Measurements from ENCODE around the gene SF3B6.

The SF3B6 gene, protein sequence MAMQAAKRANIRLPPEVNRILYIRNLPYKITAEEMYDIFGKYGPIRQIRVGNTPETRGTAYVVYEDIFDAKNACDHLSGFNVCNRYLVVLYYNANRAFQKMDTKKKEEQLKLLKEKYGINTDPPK

DNA sequence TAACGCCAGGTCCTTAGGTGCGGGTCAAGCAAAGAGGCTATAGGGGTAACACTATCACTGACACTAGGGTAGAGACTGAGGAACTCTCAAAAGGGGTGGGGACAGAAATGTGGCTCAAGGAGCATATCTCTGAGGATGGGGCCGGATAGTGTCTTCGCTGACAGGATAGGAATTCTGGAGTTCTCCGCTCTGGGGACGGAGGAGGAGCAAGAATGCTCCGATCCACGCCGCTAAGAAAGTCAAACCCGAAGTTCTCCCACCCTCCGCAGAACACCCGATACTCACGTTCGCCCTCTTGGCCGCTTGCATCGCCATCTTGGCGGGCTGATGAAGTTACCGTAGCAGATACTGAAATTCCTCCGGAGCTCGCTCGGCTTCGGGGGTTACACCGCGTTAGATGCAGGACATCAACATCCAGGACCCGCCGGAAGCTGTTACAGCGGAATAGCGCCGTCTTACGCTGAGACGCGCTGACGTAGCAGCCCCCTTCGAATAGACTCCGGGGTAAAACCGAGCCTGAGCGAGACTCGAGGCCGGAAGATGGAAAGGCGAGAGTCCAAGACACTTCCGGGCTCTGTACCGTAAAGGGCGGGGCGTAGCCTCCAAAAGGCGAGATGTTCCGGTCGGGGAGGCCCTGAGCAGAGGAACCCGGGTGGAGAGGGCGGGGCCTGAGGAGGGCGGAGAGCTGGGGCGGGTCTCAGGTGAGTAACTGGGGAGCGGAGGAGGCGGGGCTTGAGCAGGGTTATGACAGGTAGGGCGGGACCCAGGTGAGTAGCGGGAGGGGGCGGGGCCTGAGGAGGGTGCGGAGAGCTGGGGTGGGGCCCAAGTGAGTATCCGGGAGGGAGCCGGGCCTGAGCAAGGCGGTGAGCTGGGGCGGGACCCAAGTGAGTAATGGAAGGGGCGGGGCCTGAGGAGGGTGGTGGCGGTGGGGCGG lies at the start of gene SF3B6:
SF3B6 (minus strand) TSS at position 412 of the 934 bp plus-strand sequence; CDS start at position 315, 97 bp downstream.
- H3K9ac ChIP-seq (ENCODE audit: low read length) = peak within 1 kb of the TSS; percentile 94
- no peaks in the 10 kb centered on the region for H3K9me3 ChIP-seq (ENCODE audit: control insufficient read depth, low read length)
- peaks cover 41% of the 10 kb centered on the region for H3K36me3 ChIP-seq (ENCODE audit: control insufficient read depth, insufficient read depth, low read length, severe bottlenecking)
- peaks cover 13% of the 10 kb centered on the region for H3K4me1 ChIP-seq (ENCODE audit: control insufficient read depth, insufficient read depth, low read length)
- H3K4me3 ChIP-seq (ENCODE audit: low read length) = peak within 1 kb of the TSS; percentile 98
- no peaks in the 10 kb centered on the region for H3K27me3 ChIP-seq (replicated peaks; ENCODE audit: control insufficient read depth, insufficient read depth, low read length)
- DNase-seq (ENCODE audit: low read depth) = peak; percentile 98

DNA sequence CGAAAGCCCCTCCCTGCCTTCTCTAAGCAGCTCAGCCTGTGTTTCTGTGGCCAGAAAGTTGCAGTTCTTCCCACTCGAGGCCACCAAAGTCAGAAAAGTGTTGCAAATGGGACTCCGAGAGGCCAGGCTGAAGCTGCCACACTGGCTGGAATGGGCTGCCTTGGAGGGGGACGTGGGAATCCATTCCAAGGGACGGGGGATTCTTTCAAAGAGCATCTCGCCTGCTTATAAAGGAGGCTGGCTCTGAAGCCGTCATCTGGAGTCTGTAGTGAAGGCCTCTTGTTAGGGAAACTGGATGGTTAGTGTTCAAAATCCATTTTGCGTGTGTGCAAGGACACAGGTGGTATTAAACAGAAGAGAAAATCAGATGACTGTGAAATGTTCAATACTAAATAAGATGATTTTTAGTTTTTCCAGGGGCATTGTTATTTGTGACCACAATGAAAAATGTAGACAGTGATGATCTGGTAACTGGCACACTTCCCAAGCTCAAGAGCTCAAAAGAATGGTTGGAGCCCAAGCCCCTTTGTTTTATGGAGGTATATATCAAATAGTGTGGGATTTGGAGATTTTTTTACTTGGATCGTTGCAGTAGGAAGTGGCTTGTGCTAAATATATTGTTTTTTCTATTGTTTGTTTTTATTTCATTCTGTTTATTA lies 47.9 kb upstream of the SF3B6 start:
- Histone ChIP-seq H3K4me3 (ENCODE audit: low read length) (peak overlapping the region; percentile 94), H3K9ac (ENCODE audit: low read length) (peak overlapping the region; percentile 95)
- DNase-seq (ENCODE audit: low read depth) = peak; percentile 53

GRCh38 chr2:24123195-24123921 lies 47.2 kb upstream of the SF3B6 start, which contains the start of the genes FAM228B and PFN4:
TSS of gene FAM228B (plus strand) at chr2:24123469. CDS start at chr2:24124362, 893 bp downstream.
TSS of gene PFN4 (minus strand) at chr2:24123334. CDS start at chr2:24122535, 799 bp downstream.
- peak; percentile 94 for DNase-seq (ENCODE audit: low read depth)
- H3K4me3 ChIP-seq (ENCODE audit: low read length) = peak within 1 kb of the TSS; percentile 94
- H3K9ac ChIP-seq (ENCODE audit: low read length) = peak within 1 kb of the TSS; percentile 95

More for the DNA sequence above, 47.9 kb upstream of the SF3B6 start:
- Histone ChIP-seq H3K36me3 (ENCODE audit: control insufficient read depth, insufficient read depth, low read length, severe bottlenecking) (no peaks in the 10 kb centered on the region), H3K4me1 (ENCODE audit: control insufficient read depth, insufficient read depth, low read length) (peaks cover 18% of the 10 kb centered on the region), H3K27me3 (replicated peaks; ENCODE audit: control insufficient read depth, insufficient read depth, low read length) (no peaks in the 10 kb centered on the region), H3K9me3 (ENCODE audit: control insufficient read depth, low read length) (no peaks in the 10 kb centered on the region)

DNA sequence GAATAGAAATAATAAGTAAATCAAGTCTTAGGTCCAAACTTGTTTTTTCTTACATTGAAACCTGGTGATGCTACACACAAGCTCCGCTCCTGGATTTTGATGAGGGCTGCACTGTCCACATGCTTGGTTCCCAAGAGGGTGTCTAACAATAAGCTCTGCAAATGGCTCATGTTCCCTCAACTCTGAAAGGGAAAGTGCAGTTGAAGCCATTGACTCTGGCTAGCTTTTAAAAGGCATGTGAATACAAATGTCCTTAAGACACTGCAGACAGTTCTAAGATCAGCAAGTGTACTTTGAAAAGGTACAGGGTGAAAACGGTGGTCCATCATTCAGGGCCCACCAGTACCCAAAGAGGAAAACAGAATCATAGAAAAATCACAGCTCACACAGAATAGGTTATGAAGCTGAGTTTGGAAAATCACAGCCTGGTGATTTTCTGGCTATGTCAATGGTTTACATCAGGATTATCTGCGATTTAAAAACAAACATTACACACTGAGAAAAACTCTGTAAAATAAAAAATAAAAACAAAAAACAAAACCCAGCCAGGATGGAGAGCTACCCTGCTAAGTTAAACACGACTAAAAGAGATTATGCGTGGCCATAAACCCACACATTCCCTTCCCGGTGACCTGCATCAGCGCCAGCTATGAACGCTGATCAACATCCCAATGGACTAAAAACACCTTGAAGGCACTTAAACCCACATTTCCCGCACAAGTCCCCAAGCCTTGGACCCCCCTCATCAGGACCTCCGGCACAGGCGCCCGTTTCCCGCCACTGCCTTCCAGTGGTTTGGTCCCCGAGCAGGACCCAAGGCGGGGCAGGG lies 46.5 kb upstream of the SF3B6 start:
- DNase-seq (ENCODE audit: low read depth) = peak; percentile 19
- H3K27me3 ChIP-seq (replicated peaks; ENCODE audit: control insufficient read depth, insufficient read depth, low read length) = no peaks in the 10 kb centered on the region
- peak overlapping the region; percentile 94 for H3K4me3 ChIP-seq (ENCODE audit: low read length)
- H3K9me3 ChIP-seq (ENCODE audit: control insufficient read depth, low read length) = no peaks in the 10 kb centered on the region
- H3K9ac ChIP-seq (ENCODE audit: low read length) = peak overlapping the region; percentile 95
- H3K36me3 ChIP-seq (ENCODE audit: control insufficient read depth, insufficient read depth, low read length, severe bottlenecking) = no peaks in the 10 kb centered on the region
- H3K4me1 ChIP-seq (ENCODE audit: control insufficient read depth, insufficient read depth, low read length) = peaks cover 18% of the 10 kb centered on the region

More at GRCh38 chr2:24123195-24123921, 47.2 kb upstream of the SF3B6 start, which contains the start of the genes FAM228B and PFN4:
- H3K36me3 ChIP-seq (ENCODE audit: control insufficient read depth, insufficient read depth, low read length, severe bottlenecking) = no peaks in the 10 kb centered on the region
- H3K9me3 ChIP-seq (ENCODE audit: control insufficient read depth, low read length) = no peaks in the 10 kb centered on the region
- H3K4me1 ChIP-seq (ENCODE audit: control insufficient read depth, insufficient read depth, low read length) = peaks cover 18% of the 10 kb centered on the region
- no peaks in the 10 kb centered on the region for H3K27me3 ChIP-seq (replicated peaks; ENCODE audit: control insufficient read depth, insufficient read depth, low read length)

- Histone ChIP-seq H3K4me1 (ENCODE audit: control insufficient read depth, insufficient read depth, low read length) (peaks cover 17% of the 10 kb centered on the region), H3K9ac (ENCODE audit: low read length) (no peak overlapping the region), H3K9me3 (ENCODE audit: control insufficient read depth, low read length) (no peaks in the 10 kb centered on the region), H3K36me3 (ENCODE audit: control insufficient read depth, insufficient read depth, low read length, severe bottlenecking) (no peaks in the 10 kb centered on the region), H3K4me3 (ENCODE audit: low read length) (no peak overlapping the region), H3K27me3 (replicated peaks; ENCODE audit: control insufficient read depth, insufficient read depth, low read length) (no peaks in the 10 kb centered on the region)
- DNase-seq (ENCODE audit: low read depth) = peak; percentile 80
These were observed 45.3 kb upstream of the SF3B6 start for GRCh38 chr2:24121469-24121868.

DNA sequence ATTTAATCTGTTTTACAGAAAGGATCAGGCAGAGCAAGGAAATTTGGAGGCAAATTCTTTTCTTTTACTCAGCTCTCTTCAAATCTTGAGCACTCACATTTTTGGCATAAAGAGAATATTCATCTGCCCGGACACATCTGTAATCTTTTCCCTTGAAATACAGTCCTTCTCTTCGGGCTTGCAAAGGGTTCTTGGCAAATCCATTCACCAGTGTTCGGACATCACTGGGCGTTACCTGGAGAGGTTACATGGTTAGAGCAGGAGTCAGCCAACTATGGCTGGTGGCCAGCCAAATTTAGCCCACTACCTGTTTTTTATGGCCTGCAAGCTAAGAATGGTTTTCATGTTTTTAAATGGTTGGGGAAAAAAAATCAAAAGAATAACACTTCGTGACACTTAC lies 44.9 kb upstream of the SF3B6 start:
- Histone ChIP-seq H3K9ac (ENCODE audit: low read length) (no peak overlapping the region), H3K9me3 (ENCODE audit: control insufficient read depth, low read length) (no peaks in the 10 kb centered on the region), H3K4me1 (ENCODE audit: control insufficient read depth, insufficient read depth, low read length) (peaks cover 13% of the 10 kb centered on the region), H3K4me3 (ENCODE audit: low read length) (no peak overlapping the region), H3K27me3 (replicated peaks; ENCODE audit: control insufficient read depth, insufficient read depth, low read length) (no peaks in the 10 kb centered on the region), H3K36me3 (ENCODE audit: control insufficient read depth, insufficient read depth, low read length, severe bottlenecking) (no peaks in the 10 kb centered on the region)
- peak; percentile 10 for DNase-seq (ENCODE audit: low read depth)

GRCh38 chr2:24117902-24118301 lies 41.8 kb upstream of the SF3B6 start:
- no peak for DNase-seq (ENCODE audit: low read depth)
- no peaks in the 10 kb centered on the region for H3K36me3 ChIP-seq (ENCODE audit: control insufficient read depth, insufficient read depth, low read length, severe bottlenecking)
- H3K9ac ChIP-seq (ENCODE audit: low read length) = no peak overlapping the region
- H3K4me3 ChIP-seq (ENCODE audit: low read length) = no peak overlapping the region
- H3K27me3 ChIP-seq (replicated peaks; ENCODE audit: control insufficient read depth, insufficient read depth, low read length) = no peaks in the 10 kb centered on the region
- peaks cover 7% of the 10 kb centered on the region for H3K9me3 ChIP-seq (ENCODE audit: control insufficient read depth, low read length)
- no peaks in the 10 kb centered on the region for H3K4me1 ChIP-seq (ENCODE audit: control insufficient read depth, insufficient read depth, low read length)

GRCh38 chr2:24115057-24115456 lies 38.9 kb upstream of the SF3B6 start:
- Histone ChIP-seq H3K4me1 (ENCODE audit: control insufficient read depth, insufficient read depth, low read length) (peaks cover 3% of the 10 kb centered on the region), H3K9me3 (ENCODE audit: control insufficient read depth, low read length) (peaks cover 7% of the 10 kb centered on the region), H3K36me3 (ENCODE audit: control insufficient read depth, insufficient read depth, low read length, severe bottlenecking) (no peaks in the 10 kb centered on the region), H3K4me3 (ENCODE audit: low read length) (no peak overlapping the region), H3K27me3 (replicated peaks; ENCODE audit: control insufficient read depth, insufficient read depth, low read length) (no peaks in the 10 kb centered on the region), H3K9ac (ENCODE audit: low read length) (no peak overlapping the region)
- DNase-seq (ENCODE audit: low read depth) = no peak

- no peaks in the 10 kb centered on the region for H3K27me3 ChIP-seq (replicated peaks; ENCODE audit: control insufficient read depth, insufficient read depth, low read length)
- DNase-seq (ENCODE audit: low read depth) = no peak
- H3K4me1 ChIP-seq (ENCODE audit: control insufficient read depth, insufficient read depth, low read length) = peaks cover 3% of the 10 kb centered on the region
- no peak overlapping the region for H3K9ac ChIP-seq (ENCODE audit: low read length)
- peaks cover 10% of the 10 kb centered on the region for H3K9me3 ChIP-seq (ENCODE audit: control insufficient read depth, low read length)
- H3K36me3 ChIP-seq (ENCODE audit: control insufficient read depth, insufficient read depth, low read length, severe bottlenecking) = no peaks in the 10 kb centered on the region
- no peak overlapping the region for H3K4me3 ChIP-seq (ENCODE audit: low read length)
These were observed 35.3 kb upstream of the SF3B6 start for GRCh38 chr2:24111407-24111901.

All from adipocyte (in vitro differentiated cells).